NCI-H460 (cell line): Measurements from ENCODE around the gene ARHGAP23. TPM values are rescaled to one million over a fixed set of nuclear protein-coding genes. Genes with fewer than 3 reads are reported as not detected.
"Not testable (repeated sequence)": the region's sequence is repeated elsewhere in the genome, so short reads cannot be mapped to it uniquely, and the experiment has no call there.

ENCODE experiments used
- DNase-seq: peaks from one replicate; pipeline ENCODE4 v3.0.0-alpha.2; 2016; ENCODE audit warnings: low read depth; ENCODE audit errors: extremely low read depth
- total RNA-seq: library from RNA; depleted of rRNA; stranded (reverse); fragments of >200 nt; shearing (Covaris generic); gene quantifications from 2 replicates; pipeline ENCODE4 v1.2.3, GENCODE V29; 2014

The ARHGAP23 gene
- total RNA-seq, 1 experiment from 2014 or later, result 11.2 TPM

GRCh38 chr17:38419508-38419981 is 8.7 kb upstream of the ARHGAP23 start:
- no peak for DNase-seq

- DNase-seq, result no peak
These were observed 7.7 kb upstream of the ARHGAP23 start for GRCh38 chr17:38420518-38420917.

- no peak for DNase-seq
These were observed 7.0 kb upstream of the ARHGAP23 start for GRCh38 chr17:38421171-38421841.

GRCh38 chr17:38421871-38422827 is 6.1 kb upstream of the ARHGAP23 start:
- no peak for DNase-seq

GRCh38 chr17:38424297-38424972 is 3.8 kb upstream of the ARHGAP23 start:
- no peak for DNase-seq

GRCh38 chr17:38425031-38425430 is 3.2 kb upstream of the ARHGAP23 start:
- DNase-seq, result no peak

- no peak for DNase-seq
These were observed 2.5 kb upstream of the ARHGAP23 start for GRCh38 chr17:38425744-38426143.

GRCh38 chr17:38426441-38426840 is 1.8 kb upstream of the ARHGAP23 start:
- no peak for DNase-seq

- DNase-seq, result no peak
These were observed 909 bp upstream of the ARHGAP23 start for GRCh38 chr17:38427160-38427949.

GRCh38 chr17:38428643-38429371 is 543 bp downstream of the ARHGAP23 start:
- DNase-seq, result no peak

GRCh38 chr17:38429476-38430100 is 1.3 kb downstream of the ARHGAP23 start:
- DNase-seq, result no peak

- no peak for DNase-seq
These were observed 2.1 kb downstream of the ARHGAP23 start for GRCh38 chr17:38430316-38430715.

GRCh38 chr17:38430822-38431221 is 2.6 kb downstream of the ARHGAP23 start:
- no peak for DNase-seq

- DNase-seq, result no peak
These were observed 3.3 kb downstream of the ARHGAP23 start for GRCh38 chr17:38431346-38432145.

GRCh38 chr17:38434178-38434665 is 6.0 kb downstream of the ARHGAP23 start:
- DNase-seq, result no peak

GRCh38 chr17:38435795-38436194 is 7.5 kb downstream of the ARHGAP23 start:
- DNase-seq, result no peak

- DNase-seq, result no peak
These were observed 8.1 kb downstream of the ARHGAP23 start for GRCh38 chr17:38436386-38436785.

- not testable (repeated sequence) for DNase-seq
These were observed 9.0 kb downstream of the ARHGAP23 start for GRCh38 chr17:38437313-38437712.
